Islet of Langerhans (tissue), 1 donor: ENCODE measurements around the gene SDSL.

ENCODE experiments used
- FAIRE-seq: peaks from one replicate; lab custom pipeline; 2011; peaks lifted over from hg19 to GRCh38; lab: Jason Lieb, UNC

SDSL gene

GRCh38 chr12:113396828-113397496, 25.2 kb upstream of the SDSL start:
- no peak for FAIRE-seq

DNA sequence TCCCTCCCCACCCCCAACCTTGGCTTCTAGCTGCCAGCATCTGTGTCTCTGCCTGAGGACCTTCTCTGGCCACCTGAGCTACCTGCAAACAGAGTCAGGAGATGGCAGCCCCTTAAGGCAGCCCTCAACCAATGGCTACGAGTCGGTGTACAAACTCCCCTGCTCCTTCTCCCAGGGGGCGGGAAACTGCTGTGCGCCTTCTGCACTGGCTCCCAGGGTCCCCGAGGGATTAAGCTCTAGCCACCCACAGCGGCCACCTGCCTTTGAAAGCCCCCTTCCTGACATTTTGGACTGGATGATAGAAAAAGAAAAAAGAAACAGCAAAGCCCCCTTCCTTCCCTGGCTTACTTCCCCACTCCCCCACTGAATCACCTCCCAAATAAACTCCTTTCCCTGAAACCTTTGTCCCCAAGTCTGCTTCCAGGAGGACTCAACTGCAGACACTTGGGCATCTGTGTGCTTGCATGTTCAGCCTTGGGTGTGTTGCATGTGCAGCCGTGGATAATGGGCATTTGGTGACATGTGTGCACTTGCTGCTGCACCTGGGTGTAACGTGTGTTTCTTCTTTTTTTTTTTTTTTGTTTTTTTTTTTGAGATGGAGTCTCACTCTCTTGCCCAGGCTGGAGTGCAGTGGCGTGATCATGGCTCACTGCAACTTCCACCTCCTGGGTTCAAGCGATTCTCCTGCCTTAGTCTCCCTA, 24.5 kb upstream of the SDSL start:
- no peak for FAIRE-seq

DNA sequence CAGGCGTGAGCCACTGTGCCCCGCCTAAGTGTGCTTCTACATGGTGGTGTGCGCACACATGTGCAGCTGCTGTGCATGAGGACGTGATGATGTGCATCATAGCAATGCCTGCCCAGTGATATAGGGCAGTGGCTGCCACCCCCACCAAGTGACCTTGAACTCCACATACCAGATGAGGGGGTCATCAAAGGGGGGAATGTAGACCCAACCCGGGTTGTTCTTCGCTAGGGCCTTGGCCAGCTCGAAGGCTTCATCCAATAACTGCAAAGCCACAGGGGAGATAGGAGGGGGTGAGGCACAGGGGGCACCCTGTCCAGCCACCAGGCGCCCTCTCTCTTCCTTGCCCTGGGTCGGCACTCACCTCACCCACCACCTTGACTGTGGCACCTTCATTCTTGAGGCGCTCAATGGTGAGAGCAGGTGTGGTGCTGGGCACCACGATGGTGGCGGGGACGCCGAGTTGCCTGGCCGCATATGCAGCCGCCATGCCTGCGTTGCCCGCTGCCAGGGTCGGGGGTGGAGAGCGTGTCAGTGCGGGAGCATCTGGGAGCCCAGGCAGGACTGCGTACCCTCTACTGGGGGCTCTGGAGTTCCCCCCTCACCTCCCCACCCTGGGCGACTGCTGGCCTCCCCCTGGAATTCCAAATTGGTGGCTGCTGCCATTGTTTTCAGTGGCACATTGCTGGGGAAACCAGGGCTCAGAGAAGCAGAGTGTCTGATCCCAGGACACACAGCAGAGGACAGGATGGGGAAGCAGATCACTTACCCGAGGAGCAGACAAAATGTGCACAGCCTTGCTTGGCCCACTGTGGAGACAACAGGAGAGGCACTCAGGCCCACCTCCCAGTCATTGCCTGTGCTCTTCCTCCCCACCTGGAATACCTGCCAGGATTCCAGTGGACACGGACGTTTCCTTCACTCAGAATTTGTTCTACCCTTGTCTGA, 23.6 kb upstream of the SDSL start:
- no peak for FAIRE-seq

DNA sequence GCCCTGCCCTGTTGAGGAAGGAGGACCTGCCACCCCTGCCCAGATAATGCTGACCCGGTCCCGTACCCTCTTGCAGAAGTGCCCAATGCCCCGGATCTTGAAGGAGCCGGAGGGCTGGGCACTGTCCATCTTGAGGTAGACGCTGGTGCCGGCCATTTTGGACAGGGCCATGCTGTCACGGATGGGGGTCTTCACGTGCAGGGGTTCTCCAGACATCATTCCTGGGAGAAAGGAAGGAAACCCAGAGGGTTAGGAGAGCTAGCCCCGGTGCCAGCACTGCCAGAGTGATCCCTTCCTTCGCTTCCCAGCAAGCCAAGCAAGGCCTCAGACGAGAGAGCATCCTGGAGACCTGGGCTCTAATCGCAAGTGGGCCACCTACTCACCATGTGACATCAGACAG, 22.7 kb upstream of the SDSL start:
- no peak for FAIRE-seq

GRCh38 chr12:113400362-113400761, 21.8 kb upstream of the SDSL start:
- FAIRE-seq: no peak

DNA sequence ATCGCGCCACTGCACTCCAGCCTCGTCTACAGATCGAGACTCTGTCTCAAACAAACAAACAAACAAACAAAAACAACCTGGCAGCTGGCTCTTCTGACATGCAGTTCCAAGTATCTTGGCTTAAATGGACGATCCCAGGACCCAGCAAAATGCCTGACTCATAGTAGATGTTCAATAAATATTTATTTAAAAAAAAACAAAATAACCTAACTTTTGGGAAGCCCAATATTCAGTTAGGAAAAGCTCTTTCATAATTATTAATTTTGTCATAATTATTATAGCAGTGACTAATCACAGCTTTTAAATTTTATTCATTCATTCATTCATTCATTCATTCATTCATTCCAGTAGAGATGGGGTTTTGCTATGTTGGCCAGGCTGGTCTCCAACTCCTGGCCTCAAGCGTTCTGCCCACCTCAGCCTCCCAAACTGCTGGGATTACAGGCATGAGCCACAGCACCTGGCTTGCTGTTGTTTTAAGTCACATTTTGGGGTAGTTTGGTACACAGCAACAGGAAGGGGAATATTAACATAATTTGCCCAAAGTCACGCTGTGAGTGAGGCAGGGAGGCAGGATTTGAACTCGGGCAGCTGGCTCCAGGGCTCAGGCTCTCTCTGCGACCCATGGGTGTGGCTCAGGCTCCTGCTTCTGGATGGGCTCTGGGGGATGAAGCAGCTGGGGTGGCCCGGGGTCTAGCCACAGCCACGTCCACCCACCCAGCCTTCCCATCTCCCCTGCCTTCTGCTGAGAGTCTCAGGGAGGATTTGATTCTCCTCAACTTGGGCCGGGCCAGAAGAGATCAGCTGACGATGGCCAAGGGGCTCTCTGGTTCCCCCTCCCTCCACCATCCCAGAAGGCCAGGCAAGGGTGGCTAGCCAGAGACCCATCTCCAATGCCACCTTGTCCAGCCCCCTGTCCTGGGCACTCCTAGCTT, 20.8 kb upstream of the SDSL start:
- FAIRE-seq: no peak

DNA sequence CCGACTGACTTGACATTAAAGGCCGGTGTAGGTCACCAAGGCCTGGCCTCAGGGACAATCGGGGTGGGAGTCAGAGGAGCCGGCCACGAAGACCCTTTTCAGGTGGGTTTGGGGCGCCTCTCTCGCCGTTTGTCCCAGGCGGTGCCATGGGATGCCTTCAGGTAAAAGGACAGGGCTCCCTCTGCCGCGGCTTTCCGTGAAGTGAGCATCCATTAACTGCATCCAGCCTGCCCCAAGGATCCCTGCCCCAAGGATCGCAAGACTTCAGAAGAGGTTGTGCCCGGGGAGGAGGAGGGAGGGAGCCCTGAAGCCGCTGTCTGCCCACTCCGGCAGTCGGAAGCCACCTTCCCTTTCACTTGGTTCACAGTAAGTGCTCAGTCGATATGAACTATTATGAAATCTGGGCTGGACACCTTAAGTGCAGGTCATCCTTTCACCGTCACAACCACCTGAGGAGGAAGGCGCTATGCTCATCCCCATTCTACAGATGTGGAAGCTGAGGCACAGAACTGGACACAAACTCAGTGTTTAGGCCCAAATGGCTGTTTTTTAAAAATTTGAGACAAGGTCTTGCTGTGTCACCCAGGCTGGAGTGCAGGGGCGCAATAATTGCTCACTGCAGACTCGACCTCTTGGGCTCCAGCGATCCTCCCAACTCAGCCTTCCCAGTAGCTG, 19.5 kb upstream of the SDSL start:
- FAIRE-seq: no peak

DNA sequence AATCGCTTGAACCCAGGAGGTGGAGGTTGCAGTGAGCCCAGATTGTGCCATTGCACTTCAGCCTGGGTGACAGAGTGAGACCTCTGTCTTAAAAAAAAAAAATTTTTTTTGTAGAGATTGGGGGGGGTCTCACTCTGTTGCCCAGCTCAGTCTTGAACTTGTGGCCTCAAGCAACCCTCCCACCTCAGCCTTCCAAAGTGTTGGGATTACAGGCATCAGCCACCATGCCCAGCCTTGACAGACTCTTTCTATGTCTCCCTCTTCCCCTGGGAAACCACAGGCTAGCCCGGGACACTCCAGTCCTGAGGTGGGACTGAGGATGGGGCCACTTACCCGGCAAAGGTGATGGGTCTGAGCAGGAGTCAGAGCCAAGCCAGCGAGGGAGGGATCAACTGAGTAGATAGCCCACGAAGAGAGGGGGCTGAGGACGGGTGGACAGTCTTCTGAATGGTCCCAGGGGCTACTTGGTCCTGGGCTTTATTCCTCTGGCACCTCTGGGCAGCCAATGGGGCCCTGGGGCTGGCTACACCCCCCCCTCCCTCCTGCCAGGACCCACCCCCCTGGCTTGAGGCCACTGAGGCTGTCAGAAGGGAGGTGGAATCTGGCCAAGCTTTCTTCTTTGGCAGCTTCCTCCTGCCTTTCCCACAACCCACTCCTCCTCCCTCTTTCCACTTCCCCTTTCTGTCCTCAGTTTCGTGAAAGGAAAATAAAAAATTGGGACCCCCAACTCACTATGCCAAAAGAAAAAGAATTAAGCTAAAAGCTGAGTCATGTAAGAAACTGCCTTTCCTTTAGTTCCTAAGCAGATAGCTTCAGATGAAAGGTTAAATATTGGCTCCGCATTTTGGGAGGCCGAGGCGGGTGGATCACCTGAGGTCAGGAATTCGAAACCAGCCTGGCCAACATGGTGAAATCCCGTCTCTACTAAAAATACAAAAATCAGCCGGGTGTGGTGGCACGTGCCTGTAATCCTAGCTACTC, 18.5 kb upstream of the SDSL start, which contains the start of gene SDS:
SDS (minus strand) TSS at position 453 of the 981 bp plus-strand sequence. CDS start 4,179 bp downstream, outside the sequence.
- FAIRE-seq: no peak

DNA sequence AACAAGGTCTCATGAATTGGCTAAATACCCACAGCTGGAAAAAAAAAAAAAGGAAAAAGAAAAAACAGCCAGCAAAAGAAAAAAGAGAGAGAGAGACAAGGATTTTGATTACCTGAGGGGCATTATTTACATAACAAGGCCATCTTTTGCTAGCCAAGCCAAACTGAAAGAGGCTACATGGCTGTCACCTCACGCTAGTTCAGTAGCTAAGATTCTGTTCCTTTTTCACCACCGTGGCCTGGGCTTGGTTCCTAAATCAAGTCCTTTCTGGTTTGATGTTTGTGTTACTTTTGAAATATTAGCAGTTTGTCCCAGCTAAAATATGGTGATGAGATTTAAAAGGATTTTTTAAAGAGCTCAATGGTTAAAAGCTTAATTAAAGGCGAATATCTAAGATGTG, 16.5 kb upstream of the SDSL start:
- FAIRE-seq: no peak

- FAIRE-seq: no peak
These were observed 14.1 kb upstream of the SDSL start for GRCh38 chr12:113407931-113408600.

DNA sequence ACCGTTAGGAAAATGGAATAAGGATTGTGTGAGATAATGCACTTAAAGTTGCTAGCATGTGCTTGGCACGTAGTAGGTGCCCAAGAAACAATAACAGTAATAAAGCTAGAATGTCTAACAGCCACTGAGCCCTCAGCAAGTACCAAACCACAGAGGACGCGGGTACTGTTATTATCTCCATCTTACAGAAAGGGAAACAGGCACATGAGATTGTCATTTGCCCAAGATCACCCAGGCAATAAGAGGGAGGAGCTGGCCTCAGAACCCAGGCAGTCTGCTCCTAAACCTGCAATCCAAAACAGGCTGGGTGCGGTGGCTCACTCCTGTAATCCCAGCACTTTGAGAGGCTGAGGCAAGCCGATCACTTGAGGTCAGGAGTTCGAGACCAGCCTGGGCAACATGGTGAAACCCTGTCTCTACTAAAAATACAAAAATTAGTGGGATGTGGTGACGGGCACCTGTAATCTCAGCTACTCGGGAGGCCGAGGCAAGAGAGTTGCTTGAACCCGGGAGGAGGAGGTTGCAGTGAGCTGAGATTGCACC, 13.4 kb upstream of the SDSL start:
- FAIRE-seq: no peak

- FAIRE-seq: no peak
These were observed 12.6 kb upstream of the SDSL start for GRCh38 chr12:113409462-113410124.

DNA sequence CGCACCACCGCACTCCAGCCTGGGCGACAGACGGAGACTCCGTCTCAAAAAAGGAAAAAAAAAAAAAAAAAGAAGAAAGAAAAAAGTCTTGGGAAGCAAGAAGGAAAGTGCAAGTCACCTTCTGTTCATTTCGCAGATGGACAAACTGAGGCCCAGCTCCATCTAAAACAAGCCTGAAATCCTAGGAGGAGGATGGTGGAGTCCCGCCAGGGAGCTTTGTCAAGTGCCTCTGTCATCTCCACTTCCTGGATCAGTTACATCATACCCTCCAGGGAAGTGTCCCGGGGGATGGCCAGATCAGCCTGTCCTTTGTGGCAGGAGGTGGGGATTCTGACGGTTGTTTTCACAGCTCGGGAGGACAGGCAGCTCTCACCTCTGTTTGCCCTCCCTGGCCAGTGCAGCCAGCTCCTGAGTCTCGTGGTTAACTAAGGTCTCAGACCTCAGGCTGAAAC, 8.7 kb upstream of the SDSL start:
- FAIRE-seq: no peak

DNA sequence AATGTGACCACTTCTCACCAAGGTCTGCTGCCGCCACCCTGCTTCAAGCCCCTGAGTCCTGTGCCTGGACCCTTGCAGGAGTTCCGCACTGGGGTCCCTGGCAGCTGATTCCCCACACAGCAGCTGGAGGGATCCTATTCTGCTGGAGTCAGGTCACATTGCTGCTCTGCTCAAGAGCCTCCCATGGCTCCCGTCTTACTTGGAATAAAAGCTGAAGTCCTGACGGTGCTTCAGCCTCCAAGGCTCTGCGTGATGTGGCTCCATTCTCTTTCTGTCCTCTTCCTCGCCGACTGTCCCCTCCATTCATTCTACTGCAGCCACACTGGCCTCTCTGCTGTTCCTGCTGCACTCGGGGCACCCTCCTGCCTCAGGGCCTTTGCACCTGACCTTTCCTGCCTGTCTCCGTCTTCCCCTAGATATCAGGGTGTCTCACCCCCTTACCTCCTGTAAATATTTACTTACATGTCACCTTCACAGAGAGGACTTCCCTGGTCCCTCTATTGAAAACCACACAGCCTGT, 7.6 kb upstream of the SDSL start:
- FAIRE-seq: no peak

DNA sequence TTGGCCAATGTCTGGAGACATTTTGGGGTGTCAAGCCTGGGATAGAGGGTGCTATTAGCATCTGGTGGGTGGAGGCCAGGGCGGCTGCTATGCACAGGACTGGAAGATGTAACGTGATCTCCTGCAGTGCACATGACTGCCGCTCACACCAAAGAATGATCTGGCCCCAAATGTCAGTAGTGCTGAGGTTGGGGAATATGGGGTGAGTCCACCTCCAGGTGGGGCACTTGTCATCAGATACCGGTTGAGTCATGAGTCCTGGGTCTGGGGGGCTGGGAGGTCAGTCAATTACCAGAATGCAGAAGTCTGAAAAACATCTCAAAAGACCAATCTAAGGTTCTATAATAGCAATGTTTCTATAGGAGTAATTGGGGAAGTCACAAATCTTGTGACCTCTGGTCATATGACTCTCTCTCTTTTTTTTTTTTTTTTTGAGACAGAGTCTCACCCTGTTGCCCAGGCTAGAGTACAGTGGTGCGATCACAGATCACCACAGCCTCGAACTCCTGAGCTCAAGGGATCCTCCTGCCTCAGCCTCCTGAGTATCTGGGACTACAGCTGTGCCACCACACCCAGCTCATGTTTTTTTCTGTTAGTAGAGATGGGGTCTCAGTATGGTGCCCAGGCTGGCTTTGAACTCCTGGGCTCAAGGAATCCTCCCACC, 6.0 kb upstream of the SDSL start:
- FAIRE-seq: no peak

GRCh38 chr12:113418213-113418879, 3.8 kb upstream of the SDSL start:
- FAIRE-seq: no peak

GRCh38 chr12:113420996-113421595, 1.1 kb upstream of the SDSL start:
- no peak for FAIRE-seq
